ENCODE results near the gene CACFD1.

The CACFD1 gene

DNA sequence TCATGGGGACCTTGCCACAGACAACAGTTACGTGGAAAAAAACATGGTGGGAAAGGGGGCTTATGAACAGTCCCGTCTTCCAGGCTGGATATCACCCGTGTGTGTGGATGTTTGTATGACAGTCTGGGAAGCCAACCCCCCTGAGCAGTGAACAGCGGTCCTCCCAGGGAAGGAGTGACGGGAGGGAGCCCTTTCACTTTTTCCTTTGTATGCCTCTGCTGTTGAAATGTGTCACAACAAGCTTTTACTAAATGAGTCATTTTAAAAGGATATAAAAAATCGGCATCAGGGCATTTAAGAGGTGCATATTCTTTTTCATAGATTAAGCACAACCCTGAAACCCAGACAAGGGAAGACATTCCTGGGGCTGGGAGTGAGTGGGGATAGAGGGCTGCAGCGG, 59.9 kb downstream of the CACFD1 start:
- TF ChIP-seq FOXP2 (optimal IDR thresholded peaks at IDR 0.05; ENCODE audit: borderline replicate concordance, extremely low read depth, extremely low read length, insufficient read depth), result no peak
- no peak for TF ChIP-seq TAF1 (IDR thresholded peaks at IDR 0.05; ENCODE audit: borderline replicate concordance, insufficient read depth, low read length)
- TF ChIP-seq POLR2AphosphoS5 (IDR thresholded peaks at IDR 0.05; ENCODE audit: low read depth, low read length), result no peak
- no peak for TF ChIP-seq SIN3A (IDR thresholded peaks at IDR 0.05; ENCODE audit: borderline replicate concordance, insufficient read depth, low read length)
- TF ChIP-seq, protein P1, sequence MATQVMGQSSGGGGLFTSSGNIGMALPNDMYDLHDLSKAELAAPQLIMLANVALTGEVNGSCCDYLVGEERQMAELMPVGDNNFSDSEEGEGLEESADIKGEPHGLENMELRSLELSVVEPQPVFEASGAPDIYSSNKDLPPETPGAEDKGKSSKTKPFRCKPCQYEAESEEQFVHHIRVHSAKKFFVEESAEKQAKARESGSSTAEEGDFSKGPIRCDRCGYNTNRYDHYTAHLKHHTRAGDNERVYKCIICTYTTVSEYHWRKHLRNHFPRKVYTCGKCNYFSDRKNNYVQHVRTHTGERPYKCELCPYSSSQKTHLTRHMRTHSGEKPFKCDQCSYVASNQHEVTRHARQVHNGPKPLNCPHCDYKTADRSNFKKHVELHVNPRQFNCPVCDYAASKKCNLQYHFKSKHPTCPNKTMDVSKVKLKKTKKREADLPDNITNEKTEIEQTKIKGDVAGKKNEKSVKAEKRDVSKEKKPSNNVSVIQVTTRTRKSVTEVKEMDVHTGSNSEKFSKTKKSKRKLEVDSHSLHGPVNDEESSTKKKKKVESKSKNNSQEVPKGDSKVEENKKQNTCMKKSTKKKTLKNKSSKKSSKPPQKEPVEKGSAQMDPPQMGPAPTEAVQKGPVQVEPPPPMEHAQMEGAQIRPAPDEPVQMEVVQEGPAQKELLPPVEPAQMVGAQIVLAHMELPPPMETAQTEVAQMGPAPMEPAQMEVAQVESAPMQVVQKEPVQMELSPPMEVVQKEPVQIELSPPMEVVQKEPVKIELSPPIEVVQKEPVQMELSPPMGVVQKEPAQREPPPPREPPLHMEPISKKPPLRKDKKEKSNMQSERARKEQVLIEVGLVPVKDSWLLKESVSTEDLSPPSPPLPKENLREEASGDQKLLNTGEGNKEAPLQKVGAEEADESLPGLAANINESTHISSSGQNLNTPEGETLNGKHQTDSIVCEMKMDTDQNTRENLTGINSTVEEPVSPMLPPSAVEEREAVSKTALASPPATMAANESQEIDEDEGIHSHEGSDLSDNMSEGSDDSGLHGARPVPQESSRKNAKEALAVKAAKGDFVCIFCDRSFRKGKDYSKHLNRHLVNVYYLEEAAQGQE (IDR thresholded peaks at IDR 0.05; ENCODE audit: insufficient read depth in 1 of 2, low read depth in 2 of 2, low read length in 2 of 2), result no peak

GRCh38 chr9:133520121-133520835, 60.5 kb downstream of the CACFD1 start:
- TF ChIP-seq TAF1 (IDR thresholded peaks at IDR 0.05; ENCODE audit: borderline replicate concordance, insufficient read depth, low read length) (no peak), POLR2AphosphoS5 (IDR thresholded peaks at IDR 0.05; ENCODE audit: low read depth, low read length) (no peak)
